GM13977 (cell line): ENCODE measurements around the gene FOXJ3.

ENCODE experiments used
- DNase-seq: peaks from one replicate; pipeline ENCODE4 v3.0.0; 2012; ENCODE audit warnings: low spot score
- in situ Hi-C: fragments of 300-500 bp; cut with MboI; formaldehyde crosslinking; loops from one replicate; pipeline ENCODE4 v1.12.0; 2022; ENCODE audit warnings: low sequenced_read_pairs, low pct_unique_long_range_greater_than_20kb, mixed read lengths, inconsistent platforms; ENCODE audit not compliant: unreplicated experiment
- TF ChIP-seq, protein P1 (sequence below): IDR thresholded peaks from 2 replicates; pipeline ENCODE4 v1.5.1; 2012; ENCODE audit warnings: mild to moderate bottlenecking, control low read depth; ENCODE audit not compliant: insufficient read depth; ENCODE audit errors: extremely low read depth, missing control alignments

The FOXJ3 gene

DNA sequence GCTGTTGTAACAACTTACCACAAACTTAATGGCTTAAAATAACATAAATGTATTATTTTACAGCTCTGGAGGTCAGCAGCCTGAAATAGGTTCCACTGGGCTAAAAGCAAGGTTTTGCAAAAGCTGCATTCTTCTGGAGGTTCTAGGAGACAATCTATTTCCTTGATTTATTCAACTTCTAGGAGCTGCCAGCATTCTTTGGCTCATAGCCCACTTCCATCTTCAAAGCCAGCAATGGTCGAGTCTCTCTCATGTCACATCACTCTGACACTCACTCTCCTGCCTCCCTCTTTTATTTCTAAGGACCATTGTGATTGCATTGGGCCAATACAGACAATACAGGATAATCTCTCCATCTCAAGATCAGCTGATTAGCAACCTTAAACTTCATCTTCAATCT, 15.1 kb upstream of the FOXJ3 start:
- TF ChIP-seq, protein P1, sequence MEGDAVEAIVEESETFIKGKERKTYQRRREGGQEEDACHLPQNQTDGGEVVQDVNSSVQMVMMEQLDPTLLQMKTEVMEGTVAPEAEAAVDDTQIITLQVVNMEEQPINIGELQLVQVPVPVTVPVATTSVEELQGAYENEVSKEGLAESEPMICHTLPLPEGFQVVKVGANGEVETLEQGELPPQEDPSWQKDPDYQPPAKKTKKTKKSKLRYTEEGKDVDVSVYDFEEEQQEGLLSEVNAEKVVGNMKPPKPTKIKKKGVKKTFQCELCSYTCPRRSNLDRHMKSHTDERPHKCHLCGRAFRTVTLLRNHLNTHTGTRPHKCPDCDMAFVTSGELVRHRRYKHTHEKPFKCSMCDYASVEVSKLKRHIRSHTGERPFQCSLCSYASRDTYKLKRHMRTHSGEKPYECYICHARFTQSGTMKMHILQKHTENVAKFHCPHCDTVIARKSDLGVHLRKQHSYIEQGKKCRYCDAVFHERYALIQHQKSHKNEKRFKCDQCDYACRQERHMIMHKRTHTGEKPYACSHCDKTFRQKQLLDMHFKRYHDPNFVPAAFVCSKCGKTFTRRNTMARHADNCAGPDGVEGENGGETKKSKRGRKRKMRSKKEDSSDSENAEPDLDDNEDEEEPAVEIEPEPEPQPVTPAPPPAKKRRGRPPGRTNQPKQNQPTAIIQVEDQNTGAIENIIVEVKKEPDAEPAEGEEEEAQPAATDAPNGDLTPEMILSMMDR: no peak
- no peak for DNase-seq
- in situ Hi-C loops: no loop called here

DNA sequence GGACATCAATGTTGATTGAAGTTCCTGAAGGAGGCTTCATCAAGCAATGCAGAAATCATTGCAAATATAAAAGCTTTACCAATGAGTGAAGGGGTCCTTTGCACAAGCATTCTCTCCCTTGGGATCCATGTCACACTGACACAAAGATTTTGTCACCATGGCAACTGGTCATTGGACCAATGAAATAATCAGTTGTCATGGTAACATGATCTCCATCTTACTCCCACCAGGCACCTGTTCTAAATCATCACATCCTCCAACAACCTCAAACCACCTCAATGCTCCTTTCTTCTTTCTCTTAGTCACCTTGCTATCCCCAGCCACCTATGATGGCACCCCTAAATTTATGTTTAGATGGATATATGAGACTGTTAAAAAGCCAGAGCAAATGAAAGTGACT, 13.5 kb upstream of the FOXJ3 start:
- in situ Hi-C loops: loop anchor here (25.0 kb wide), 1 partner anchor 389 kb away; the partner anchor contains the start of gene CLDN19
- DNase-seq: no peak
- TF ChIP-seq, protein P1: no peak

DNA sequence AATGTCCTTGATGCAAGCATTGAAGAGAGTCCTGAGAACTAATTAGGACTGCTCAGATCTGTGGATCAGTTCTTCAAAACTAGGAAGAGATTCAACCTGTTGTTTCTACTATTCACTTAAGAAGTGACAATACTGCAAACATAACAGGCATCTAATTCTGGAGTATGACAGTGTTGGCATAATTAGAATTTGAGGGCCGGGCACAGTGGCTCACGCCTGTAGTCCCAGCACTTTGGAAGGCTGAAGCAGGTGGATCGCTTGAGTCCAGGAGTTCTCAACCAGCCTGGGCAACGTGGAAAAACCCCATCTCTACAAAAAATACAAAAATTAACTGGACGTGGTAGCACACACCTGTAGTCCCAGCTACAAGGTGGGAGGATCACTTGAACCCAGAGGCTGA, 8.0 kb upstream of the FOXJ3 start:
- in situ Hi-C loops: loop anchor here (25.0 kb wide), 1 partner anchor 394 kb away; the partner anchor contains the start of gene CLDN19
- no peak for DNase-seq
- TF ChIP-seq, protein P1: no peak

DNA sequence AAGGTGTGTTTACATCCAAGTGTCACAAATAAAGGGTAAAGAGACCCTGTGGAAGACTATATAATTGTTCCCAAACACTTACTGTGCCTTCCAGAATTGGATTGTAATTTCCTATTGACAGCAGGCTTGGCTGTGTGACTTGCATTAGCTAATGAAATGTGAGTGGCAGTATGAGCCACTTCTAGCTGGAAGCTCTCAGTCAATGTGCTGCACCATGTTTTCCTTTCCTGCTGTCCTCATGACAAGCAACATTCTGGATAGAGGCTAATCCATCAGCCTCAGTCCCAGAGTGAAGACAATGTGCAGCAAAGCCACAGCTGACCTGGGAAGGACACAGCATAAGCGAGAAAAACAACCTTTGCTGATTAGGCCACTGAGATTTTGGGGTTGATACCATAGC, 5.9 kb upstream of the FOXJ3 start:
- TF ChIP-seq, protein P1: no peak
- no peak for DNase-seq
- in situ Hi-C loops: loop anchor here (25.0 kb wide), 1 partner anchor 396 kb away; the partner anchor contains the start of gene CLDN19

DNA sequence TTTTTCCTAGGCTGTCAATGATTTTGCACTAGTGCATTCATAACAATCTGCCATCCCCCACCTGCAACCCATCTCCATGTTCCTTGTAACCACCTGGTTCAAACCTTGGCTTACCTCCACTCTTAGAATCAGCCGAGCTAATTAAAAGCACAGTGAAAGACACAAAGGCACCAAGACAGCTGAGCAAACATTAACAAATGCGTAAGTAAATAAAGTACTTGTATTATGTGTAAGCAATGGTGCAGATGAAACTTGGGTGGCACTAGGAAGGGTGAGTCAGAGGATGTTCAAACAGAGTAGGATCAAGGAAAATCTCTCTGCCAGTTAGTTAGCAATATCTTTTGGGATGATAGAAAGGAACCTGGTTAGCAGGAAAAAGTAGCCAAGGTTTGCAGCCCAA, 5.1 kb upstream of the FOXJ3 start:
- DNase-seq: no peak
- in situ Hi-C loops: loop anchor here (25.0 kb wide), 1 partner anchor 397 kb away; the partner anchor contains the start of gene CLDN19
- TF ChIP-seq, protein P1: no peak

DNA sequence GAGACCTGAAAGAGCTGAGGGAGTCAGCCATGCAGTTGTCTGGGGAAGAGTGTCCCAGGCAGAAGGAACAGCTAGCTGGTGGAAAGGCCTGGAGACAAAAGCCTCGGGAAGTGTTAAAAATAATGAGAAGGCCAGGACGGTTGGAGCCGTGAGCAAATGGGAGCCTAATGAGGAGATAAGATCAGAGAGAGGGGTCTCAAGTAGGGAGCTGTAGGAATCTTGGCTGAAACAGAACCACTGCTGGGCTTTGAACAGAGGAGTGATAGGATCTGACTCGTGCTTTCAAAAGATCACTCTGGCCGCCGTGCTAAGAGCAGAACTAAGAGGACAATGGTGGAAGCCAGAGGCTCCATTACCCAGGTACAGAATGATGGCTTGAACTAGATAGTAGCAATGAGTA, 1.9 kb upstream of the FOXJ3 start:
- in situ Hi-C loops: loop anchor here (25.0 kb wide), 1 partner anchor 400 kb away; the partner anchor contains the start of gene CLDN19
- no peak for DNase-seq
- TF ChIP-seq, protein P1: no peak
